ENCODE measurements around the gene ATAD3C. TPM values are rescaled to one million over a fixed set of nuclear protein-coding genes. Genes with fewer than 3 reads are reported as not detected.

Gene ATAD3C
- total and polyA plus RNA-seq, 2 of the 8 experiments (the other 6 are each of a cell fraction or from before 2014, with no cell fraction given) = 2.0 to 2.7 TPM

- no peak for TF ChIP-seq BCL11A (IDR thresholded peaks at IDR 0.05; ENCODE audit: low read depth in 2 of 2, low read length in 2 of 2)
- TF ChIP-seq RXRA (IDR thresholded peaks at IDR 0.05; ENCODE audit: insufficient read depth, low read depth, low read length) = no peak
- no peak for TF ChIP-seq RFX5 (IDR thresholded peaks at IDR 0.05; ENCODE audit: borderline replicate concordance, low read depth, low read length)
- no peak for TF ChIP-seq SIN3A (conservative IDR thresholded peaks at IDR 0.05 in 1 of 2, IDR thresholded peaks at IDR 0.05 in 1 of 2; ENCODE audit: low read depth in 1 of 2, low read length in 2 of 2)
- no peak for TF ChIP-seq SIX5 (IDR thresholded peaks at IDR 0.05; ENCODE audit: low read depth, low read length)
- no peak for TF ChIP-seq EP300 (IDR thresholded peaks at IDR 0.05; ENCODE audit: borderline replicate concordance in 1 of 2, low read depth in 2 of 2, low read length in 2 of 2)
Measured at GRCh38 chr1:1426496-1427105, 22.9 kb upstream of the ATAD3C start (continued).

Data from H1 (cell line).